ENCODE data around the gene NCOA7.

The NCOA7 gene

DNA sequence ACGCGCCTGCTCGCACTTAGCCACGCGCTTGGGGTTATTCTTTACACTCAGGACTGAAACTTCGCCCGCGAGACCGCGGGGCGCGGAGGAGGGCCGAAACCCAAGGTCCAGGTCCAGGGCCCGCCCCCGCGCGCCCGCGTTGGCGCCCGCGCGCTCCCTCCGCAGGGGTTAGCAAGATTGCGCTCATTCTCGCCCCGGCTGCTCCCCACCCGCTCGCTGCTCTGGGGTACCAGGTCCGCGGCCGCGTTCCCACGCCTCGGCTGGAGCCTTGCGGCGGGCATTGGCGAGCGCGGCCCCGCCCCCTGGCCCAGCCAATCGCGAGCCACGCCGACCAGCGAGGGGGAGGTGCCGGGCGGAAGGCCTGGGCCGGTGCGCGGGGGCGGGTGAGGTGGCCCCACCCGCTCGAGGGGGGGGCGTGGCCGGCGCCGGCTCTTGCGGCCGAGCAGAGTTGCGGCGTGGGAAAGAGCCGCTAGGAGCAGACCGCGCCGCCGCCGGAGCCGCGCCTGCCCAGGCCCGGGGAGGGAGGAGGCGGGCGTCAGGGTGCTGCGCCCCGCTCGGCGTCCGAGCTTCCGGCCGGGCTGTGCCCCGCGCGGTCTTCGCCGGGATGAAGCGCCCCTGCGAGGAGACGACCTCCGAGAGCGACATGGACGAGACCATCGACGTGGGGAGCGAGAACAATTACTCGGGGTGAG is 41.4 kb upstream of the NCOA7 start, which contains the start of gene HEY2:
HEY2 (plus strand) TSS at position 460 of the 692 bp plus-strand sequence; CDS start at position 605, 145 bp downstream.
- peak within 1 kb of the TSS; percentile 22 for H3K27ac ChIP-seq (ENCODE audit: low read depth, low read length)
- H3K4me3 ChIP-seq (ENCODE audit: low read length), result peak within 1 kb of the TSS; percentile 76
- H3K79me1 ChIP-seq (ENCODE audit: low read length), result no peaks in the 10 kb centered on the region
- H2BK120ac ChIP-seq (ENCODE audit: low read depth, low read length), result no peak within 1 kb of the TSS
- DNase-seq, result peak; percentile 95
- H4K8ac ChIP-seq (ENCODE audit: low read depth, low read length), result no peak within 1 kb of the TSS
- peak within 1 kb of the TSS; percentile 44 for H3K18ac ChIP-seq (ENCODE audit: low read length)
- peak within 1 kb of the TSS; percentile 70 for H3K4me2 ChIP-seq (ENCODE audit: low read length)
- H2BK15ac ChIP-seq (replicated peaks; ENCODE audit: low read depth), result no peak within 1 kb of the TSS
- H3K4ac ChIP-seq (ENCODE audit: low read depth, low read length), result peak within 1 kb of the TSS; percentile 40
- H3K56ac ChIP-seq (ENCODE audit: low read length), result peak within 1 kb of the TSS; percentile 89
- no CpG with 5 or more reads among the region's 95 CpGs for WGBS (ENCODE audit: extremely low coverage, insufficient coverage, low lambda C conversion rate)
- no peaks in the 10 kb centered on the region for H3K27me3 ChIP-seq (ENCODE audit: insufficient read depth, low read length, poor library complexity)
- H3K4me1 ChIP-seq (ENCODE audit: control insufficient read depth, low read depth, low read length), result peaks cover 5% of the 10 kb centered on the region
- H3K79me2 ChIP-seq (ENCODE audit: control insufficient read depth, insufficient read depth, low read length), result peaks cover 2% of the 10 kb centered on the region
- H2AK5ac ChIP-seq (ENCODE audit: low read length), result no peak within 1 kb of the TSS
- H2BK5ac ChIP-seq (ENCODE audit: low read length), result no peak within 1 kb of the TSS
- peak within 1 kb of the TSS; percentile 77 for H3K9ac ChIP-seq (ENCODE audit: low read length)
- no peak within 1 kb of the TSS for H4K5ac ChIP-seq (ENCODE audit: low read length)
- H3K36me3 ChIP-seq (ENCODE audit: control insufficient read depth, insufficient read depth, low read length), result no peaks in the 10 kb centered on the region
- peak within 1 kb of the TSS; percentile 69 for H3K23ac ChIP-seq (ENCODE audit: low read length)

- Histone ChIP-seq H3K79me1 (ENCODE audit: low read length) (no peaks in the 10 kb centered on the region), H4K8ac (ENCODE audit: low read depth, low read length) (no peak overlapping the region), H2BK15ac (replicated peaks; ENCODE audit: low read depth) (no peak overlapping the region), H3K23ac (ENCODE audit: low read length) (peak overlapping the region; percentile 69), H2BK120ac (ENCODE audit: low read depth, low read length) (no peak overlapping the region), H3K36me3 (ENCODE audit: control insufficient read depth, insufficient read depth, low read length) (no peaks in the 10 kb centered on the region), H3K4me2 (ENCODE audit: low read length) (peak overlapping the region; percentile 70), H2BK5ac (ENCODE audit: low read length) (no peak overlapping the region), H3K4me1 (ENCODE audit: control insufficient read depth, low read depth, low read length) (peaks cover 5% of the 10 kb centered on the region), H3K27ac (ENCODE audit: low read depth, low read length) (no peak overlapping the region), H3K9ac (ENCODE audit: low read length) (peak overlapping the region; percentile 73), H3K18ac (ENCODE audit: low read length) (peak overlapping the region; percentile 26), H3K79me2 (ENCODE audit: control insufficient read depth, insufficient read depth, low read length) (peaks cover 2% of the 10 kb centered on the region), H4K5ac (ENCODE audit: low read length) (no peak overlapping the region), H2AK5ac (ENCODE audit: low read length) (no peak overlapping the region), H3K4ac (ENCODE audit: low read depth, low read length) (no peak overlapping the region), H3K56ac (ENCODE audit: low read length) (peak overlapping the region; percentile 85), H3K4me3 (ENCODE audit: low read length) (peak overlapping the region; percentile 76), H3K27me3 (ENCODE audit: insufficient read depth, low read length, poor library complexity) (no peaks in the 10 kb centered on the region)
- DNase-seq, result peak; percentile 71
- no CpG with 5 or more reads among the region's 35 CpGs for WGBS (ENCODE audit: extremely low coverage, insufficient coverage, low lambda C conversion rate)
These were observed 40.7 kb upstream of the NCOA7 start for GRCh38 chr6:125749865-125750691.

- DNase-seq, result no peak
- Histone ChIP-seq H3K9ac (ENCODE audit: low read length) (peak overlapping the region; percentile 39), H3K27ac (ENCODE audit: low read depth, low read length) (no peak overlapping the region)
These were observed 39.9 kb upstream of the NCOA7 start for GRCh38 chr6:125750692-125751333.

DNA sequence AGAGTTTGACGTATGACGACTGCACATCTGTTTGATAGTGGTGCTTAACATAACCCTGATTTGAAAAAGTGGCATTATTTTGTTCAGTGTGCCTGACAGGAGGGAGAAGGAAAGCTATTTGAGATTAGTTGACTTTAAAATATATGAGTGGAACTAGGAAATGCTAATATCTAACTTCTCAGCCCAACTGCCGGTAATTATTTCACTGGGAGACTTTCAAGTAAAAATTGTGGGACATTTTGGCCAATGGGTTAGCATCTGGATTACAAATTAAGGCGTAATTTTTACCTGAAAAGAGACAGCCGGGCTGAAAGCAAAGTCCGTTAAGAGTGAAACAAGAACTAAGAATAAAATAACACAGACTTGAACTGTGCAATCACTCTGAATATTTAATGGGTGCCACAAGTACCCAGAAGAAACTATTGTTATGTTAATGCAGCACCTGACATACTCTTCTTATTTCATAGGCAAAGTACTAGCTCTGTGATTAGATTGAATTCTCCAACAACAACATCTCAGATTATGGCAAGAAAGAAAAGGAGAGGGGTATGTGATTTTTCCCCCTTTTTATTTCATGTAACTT is 39.3 kb upstream of the NCOA7 start:
- no peak overlapping the region for H3K18ac ChIP-seq (ENCODE audit: low read length)
- H3K4ac ChIP-seq (ENCODE audit: low read depth, low read length), result no peak overlapping the region
- no peak overlapping the region for H4K8ac ChIP-seq (ENCODE audit: low read depth, low read length)
- no peak overlapping the region for H3K23ac ChIP-seq (ENCODE audit: low read length)
- no peaks in the 10 kb centered on the region for H3K27me3 ChIP-seq (ENCODE audit: insufficient read depth, low read length, poor library complexity)
- no peaks in the 10 kb centered on the region for H3K4me1 ChIP-seq (ENCODE audit: control insufficient read depth, low read depth, low read length)
- no peak overlapping the region for H3K9ac ChIP-seq (ENCODE audit: low read length)
- no peak overlapping the region for H3K27ac ChIP-seq (ENCODE audit: low read depth, low read length)
- peaks cover 2% of the 10 kb centered on the region for H3K79me2 ChIP-seq (ENCODE audit: control insufficient read depth, insufficient read depth, low read length)
- no peak overlapping the region for H2BK5ac ChIP-seq (ENCODE audit: low read length)
- no peak overlapping the region for H2BK15ac ChIP-seq (replicated peaks; ENCODE audit: low read depth)
- no peak overlapping the region for H2AK5ac ChIP-seq (ENCODE audit: low read length)
- no peak for DNase-seq
- WGBS (ENCODE audit: extremely low coverage, insufficient coverage, low lambda C conversion rate), result no CpG with 5 or more reads among the region's 6 CpGs
- H3K36me3 ChIP-seq (ENCODE audit: control insufficient read depth, insufficient read depth, low read length), result peaks cover 2% of the 10 kb centered on the region
- no peak overlapping the region for H2BK120ac ChIP-seq (ENCODE audit: low read depth, low read length)
- H4K5ac ChIP-seq (ENCODE audit: low read length), result no peak overlapping the region
- no peaks in the 10 kb centered on the region for H3K79me1 ChIP-seq (ENCODE audit: low read length)
- no peak overlapping the region for H3K4me3 ChIP-seq (ENCODE audit: low read length)
- H3K4me2 ChIP-seq (ENCODE audit: low read length), result no peak overlapping the region
- H3K56ac ChIP-seq (ENCODE audit: low read length), result no peak overlapping the region

More at GRCh38 chr6:125750692-125751333, 39.9 kb upstream of the NCOA7 start:
- Histone ChIP-seq H3K27me3 (ENCODE audit: insufficient read depth, low read length, poor library complexity) (no peaks in the 10 kb centered on the region), H4K8ac (ENCODE audit: low read depth, low read length) (no peak overlapping the region), H3K56ac (ENCODE audit: low read length) (peak overlapping the region; percentile 57), H3K36me3 (ENCODE audit: control insufficient read depth, insufficient read depth, low read length) (peaks cover 2% of the 10 kb centered on the region), H2AK5ac (ENCODE audit: low read length) (no peak overlapping the region), H3K18ac (ENCODE audit: low read length) (no peak overlapping the region), H3K4ac (ENCODE audit: low read depth, low read length) (no peak overlapping the region), H3K79me1 (ENCODE audit: low read length) (no peaks in the 10 kb centered on the region), H4K5ac (ENCODE audit: low read length) (no peak overlapping the region), H3K79me2 (ENCODE audit: control insufficient read depth, insufficient read depth, low read length) (peaks cover 2% of the 10 kb centered on the region), H3K4me1 (ENCODE audit: control insufficient read depth, low read depth, low read length) (no peaks in the 10 kb centered on the region), H2BK15ac (replicated peaks; ENCODE audit: low read depth) (no peak overlapping the region), H2BK120ac (ENCODE audit: low read depth, low read length) (no peak overlapping the region), H2BK5ac (ENCODE audit: low read length) (no peak overlapping the region), H3K23ac (ENCODE audit: low read length) (no peak overlapping the region), H3K4me2 (ENCODE audit: low read length) (peak overlapping the region; percentile 35), H3K4me3 (ENCODE audit: low read length) (no peak overlapping the region)
- WGBS (ENCODE audit: extremely low coverage, insufficient coverage, low lambda C conversion rate), result no CpG with 5 or more reads among the region's 4 CpGs

DNA sequence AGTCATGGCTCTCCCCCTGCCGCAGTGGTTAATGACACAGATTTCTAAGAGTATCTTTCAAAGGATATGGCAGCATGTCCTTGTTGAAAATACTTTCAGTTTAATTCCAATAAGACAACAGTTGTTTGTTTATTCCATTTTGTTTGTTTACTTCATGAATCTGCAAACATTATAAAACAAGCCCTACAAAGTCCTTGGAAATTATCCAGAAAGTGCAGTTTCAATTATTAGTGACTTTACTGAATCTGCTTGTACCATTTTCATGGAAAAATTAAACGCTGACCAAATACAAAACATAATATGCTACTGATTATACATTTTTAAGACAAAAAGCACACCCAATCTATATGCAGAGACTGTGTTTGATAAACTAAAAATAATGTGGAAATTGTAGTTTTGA is 38.0 kb upstream of the NCOA7 start:
- Histone ChIP-seq H2BK120ac (ENCODE audit: low read depth, low read length) (no peak overlapping the region), H4K8ac (ENCODE audit: low read depth, low read length) (no peak overlapping the region), H4K5ac (ENCODE audit: low read length) (no peak overlapping the region), H3K27me3 (ENCODE audit: insufficient read depth, low read length, poor library complexity) (no peaks in the 10 kb centered on the region), H3K9ac (ENCODE audit: low read length) (no peak overlapping the region), H2BK5ac (ENCODE audit: low read length) (no peak overlapping the region), H3K27ac (ENCODE audit: low read depth, low read length) (no peak overlapping the region), H3K36me3 (ENCODE audit: control insufficient read depth, insufficient read depth, low read length) (peaks cover 5% of the 10 kb centered on the region), H3K4me3 (ENCODE audit: low read length) (no peak overlapping the region), H3K4me2 (ENCODE audit: low read length) (no peak overlapping the region), H3K79me2 (ENCODE audit: control insufficient read depth, insufficient read depth, low read length) (peaks cover 2% of the 10 kb centered on the region), H3K4me1 (ENCODE audit: control insufficient read depth, low read depth, low read length) (no peaks in the 10 kb centered on the region), H3K23ac (ENCODE audit: low read length) (no peak overlapping the region), H2AK5ac (ENCODE audit: low read length) (no peak overlapping the region), H3K18ac (ENCODE audit: low read length) (no peak overlapping the region), H3K4ac (ENCODE audit: low read depth, low read length) (no peak overlapping the region), H3K79me1 (ENCODE audit: low read length) (no peaks in the 10 kb centered on the region), H2BK15ac (replicated peaks; ENCODE audit: low read depth) (no peak overlapping the region), H3K56ac (ENCODE audit: low read length) (no peak overlapping the region)
- DNase-seq, result no peak
- WGBS (ENCODE audit: extremely low coverage, insufficient coverage, low lambda C conversion rate), result no CpG with 5 or more reads among the region's 2 CpGs
